Keratinocyte (primary cell): ENCODE data around the gene GALT. TPM values are rescaled to one million over a fixed set of nuclear protein-coding genes. Genes with fewer than 3 reads are reported as not detected.

Experiments
- DNase-seq: peaks from one replicate; pipeline ENCODE4 v3.0.0-alpha.2; 2011; ENCODE audit warnings: low read depth, missing footprints, low spot score
- FAIRE-seq: peaks from 2 replicates; lab custom pipeline; 2011; peaks lifted over from hg19 to GRCh38; lab: Jason Lieb, UNC
- H2AFZ ChIP-seq: 2 replicates; pipeline ENCODE4 v1.6.0; 2012; ENCODE audit warnings: low read length, control low read depth, inconsistent platforms; ENCODE audit not compliant: control insufficient read depth
- H3K27ac ChIP-seq: 2 replicates; pipeline ENCODE4 v1.5.1; 2011; ENCODE audit warnings: low read length; ENCODE audit not compliant: control insufficient read depth, insufficient read depth
- H3K27me3 ChIP-seq: 3 replicates; pipeline ENCODE4 v1.6.0; 2011; ENCODE audit warnings: low read length; ENCODE audit not compliant: control insufficient read depth, insufficient read depth; ENCODE audit errors: extremely low read depth
- H3K36me3 ChIP-seq, 2 experiments: 2 replicates in 1 of 2; 3 replicates in 1 of 2; pipeline ENCODE4 v1.5.1; 2011; ENCODE audit warnings: low read length in 2 of 2, mild to moderate bottlenecking in 1 of 2; ENCODE audit not compliant: control insufficient read depth in 2 of 2, insufficient read depth in 2 of 2; ENCODE audit errors: extremely low read depth in 1 of 2
- H3K4me1 ChIP-seq: 3 replicates; pipeline ENCODE4 v1.5.1; 2011; ENCODE audit warnings: low read length; ENCODE audit not compliant: control insufficient read depth, insufficient read depth; ENCODE audit errors: extremely low read depth
- H3K4me2 ChIP-seq: 3 replicates; pipeline ENCODE4 v1.6.0; 2011; ENCODE audit warnings: low read depth, low read length; ENCODE audit not compliant: control insufficient read depth, insufficient read depth; ENCODE audit errors: extremely low read depth
- H3K4me3 ChIP-seq, 3 experiments: fragments of 200-600 bp in 1 of 3; sonication (generic) in 1 of 3; 2 replicates in 2 of 3; 3 replicates in 1 of 3; pipeline ENCODE4 v1.5.1; 2011 to 2016; ENCODE audit warnings: low read length in 3 of 3, mild to moderate bottlenecking in 3 of 3, control low read depth in 2 of 3, inconsistent platforms in 1 of 3, low read depth in 1 of 3, mixed read lengths in 1 of 3, mixed run types in 1 of 3, moderate library complexity in 1 of 3; ENCODE audit not compliant: control insufficient read depth in 2 of 3, insufficient read depth in 2 of 3; ENCODE audit errors: extremely low read depth in 1 of 3
- H3K79me2 ChIP-seq: 2 replicates; pipeline ENCODE4 v1.6.0; 2012; ENCODE audit warnings: low read length; ENCODE audit not compliant: control insufficient read depth, insufficient read depth
- H3K9ac ChIP-seq: 3 replicates; pipeline ENCODE4 v1.6.0; 2011; ENCODE audit warnings: low read length; ENCODE audit not compliant: control insufficient read depth, insufficient read depth; ENCODE audit errors: extremely low read depth
- H3K9me1 ChIP-seq: 3 replicates; pipeline ENCODE4 v1.6.0; 2011; ENCODE audit warnings: low read length; ENCODE audit not compliant: control insufficient read depth, insufficient read depth; ENCODE audit errors: extremely low read depth
- H3K9me3 ChIP-seq: 2 replicates; pipeline ENCODE4 v1.5.1; 2012; ENCODE audit warnings: low read depth, low read length; ENCODE audit not compliant: control insufficient read depth
- H4K20me1 ChIP-seq: 3 replicates; pipeline ENCODE4 v1.6.0; 2011; ENCODE audit warnings: low read length; ENCODE audit not compliant: control insufficient read depth, insufficient read depth; ENCODE audit errors: extremely low read depth
- EZH2 ChIP-seq: IDR thresholded peaks from one replicate; pipeline ENCODE4 v1.6.1; 2012; ENCODE audit warnings: inconsistent platforms, mild to moderate bottlenecking, low read length, moderate library complexity
- dilution Hi-C: fragments of 300-500 bp; cut with MboI; formaldehyde crosslinking; loops from one replicate; pipeline ENCODE4 v1.7.0; 2020; ENCODE audit warnings: low sequenced_read_pairs; ENCODE audit not compliant: extremely low pct_ligation_motif_present
- polyA plus RNA-seq, 5 experiments: library from polyadenylated mRNA; depleted of rRNA in 3 of 5; stranded (reverse) in 3 of 5; stranded (forward) in 1 of 5; unstranded in 1 of 5; fragments of >200 nt; gene quantifications; 1 replicate in 1 of 5; 2 replicates in 3 of 5; 3 replicates in 1 of 5; pipeline versions ENCODE4 v1.2.1 to v1.2.3, GENCODE V29; 2011 to 2012; ENCODE audit warnings: missing spikeins in 2 of 5, low read depth in 1 of 5, low replicate concordance in 1 of 5
- TF ChIP-seq, protein P1 (sequence below), 3 experiments: IDR thresholded peaks in 1 of 3; conservative IDR thresholded peaks in 1 of 3; optimal IDR thresholded peaks in 1 of 3; 2 replicates in 2 of 3; 3 replicates in 1 of 3; pipeline versions ENCODE3 to v1.5.1; 2011; ENCODE audit warnings: low read length in 3 of 3, mild to moderate bottlenecking in 3 of 3, moderate library complexity in 2 of 3, control low read depth in 1 of 3, inconsistent platforms in 1 of 3; ENCODE audit not compliant: insufficient read depth in 2 of 3; ENCODE audit errors: extremely low read depth in 1 of 3

Gene GALT
- polyA plus RNA-seq, 1 donor (not counting 4 experiments of a cell fraction or from before 2014, with no cell fraction given): 30.8 TPM

DNA sequence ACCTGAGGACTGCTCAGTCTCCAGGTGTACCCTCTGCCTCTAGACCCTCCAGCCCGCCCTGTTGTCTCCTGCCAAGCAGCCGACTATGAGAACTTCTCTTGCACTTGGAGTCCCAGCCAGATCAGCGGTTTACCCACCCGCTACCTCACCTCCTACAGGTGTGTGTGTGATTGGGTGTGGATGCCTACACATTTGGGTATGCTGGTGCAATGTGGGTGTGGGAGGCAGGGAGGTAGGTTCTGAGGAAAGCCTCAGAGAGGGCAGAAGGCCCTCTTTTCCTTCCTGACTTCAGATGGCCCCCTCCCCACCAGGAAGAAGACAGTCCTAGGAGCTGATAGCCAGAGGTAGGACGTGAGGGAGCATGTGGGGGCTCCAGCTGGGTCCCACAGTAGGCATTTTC is 10.5 kb downstream of the GALT start:
- no peaks in the 10 kb centered on the region for H3K9me3 ChIP-seq
- H3K4me3 ChIP-seq: no peak overlapping the region
- no peak overlapping the region for H2AFZ ChIP-seq
- H3K27me3 ChIP-seq: peaks cover 5% of the 10 kb centered on the region
- H4K20me1 ChIP-seq: no peaks in the 10 kb centered on the region
- no peak overlapping the region for H3K27ac ChIP-seq
- peaks cover 35% of the 10 kb centered on the region for H3K4me1 ChIP-seq
- H3K79me2 ChIP-seq: no peaks in the 10 kb centered on the region
- no peak overlapping the region for H3K9ac ChIP-seq
- no peaks in the 10 kb centered on the region for H3K9me1 ChIP-seq
- TF ChIP-seq, protein P1, sequence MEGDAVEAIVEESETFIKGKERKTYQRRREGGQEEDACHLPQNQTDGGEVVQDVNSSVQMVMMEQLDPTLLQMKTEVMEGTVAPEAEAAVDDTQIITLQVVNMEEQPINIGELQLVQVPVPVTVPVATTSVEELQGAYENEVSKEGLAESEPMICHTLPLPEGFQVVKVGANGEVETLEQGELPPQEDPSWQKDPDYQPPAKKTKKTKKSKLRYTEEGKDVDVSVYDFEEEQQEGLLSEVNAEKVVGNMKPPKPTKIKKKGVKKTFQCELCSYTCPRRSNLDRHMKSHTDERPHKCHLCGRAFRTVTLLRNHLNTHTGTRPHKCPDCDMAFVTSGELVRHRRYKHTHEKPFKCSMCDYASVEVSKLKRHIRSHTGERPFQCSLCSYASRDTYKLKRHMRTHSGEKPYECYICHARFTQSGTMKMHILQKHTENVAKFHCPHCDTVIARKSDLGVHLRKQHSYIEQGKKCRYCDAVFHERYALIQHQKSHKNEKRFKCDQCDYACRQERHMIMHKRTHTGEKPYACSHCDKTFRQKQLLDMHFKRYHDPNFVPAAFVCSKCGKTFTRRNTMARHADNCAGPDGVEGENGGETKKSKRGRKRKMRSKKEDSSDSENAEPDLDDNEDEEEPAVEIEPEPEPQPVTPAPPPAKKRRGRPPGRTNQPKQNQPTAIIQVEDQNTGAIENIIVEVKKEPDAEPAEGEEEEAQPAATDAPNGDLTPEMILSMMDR (optimal IDR thresholded peaks at IDR 0.05 in 1 of 3, IDR thresholded peaks at IDR 0.05 in 1 of 3, conservative IDR thresholded peaks at IDR 0.05 in 1 of 3; ENCODE audit: extremely low read depth in 1 of 3, insufficient read depth in 2 of 3, low read length in 3 of 3): no peak
- TF ChIP-seq EZH2: no peak
- no peak for DNase-seq
- dilution Hi-C loops: no loop called here
- no peak overlapping the region for H3K4me2 ChIP-seq
- no peak for FAIRE-seq
- H3K36me3 ChIP-seq: no peaks in the 10 kb centered on the region

DNA sequence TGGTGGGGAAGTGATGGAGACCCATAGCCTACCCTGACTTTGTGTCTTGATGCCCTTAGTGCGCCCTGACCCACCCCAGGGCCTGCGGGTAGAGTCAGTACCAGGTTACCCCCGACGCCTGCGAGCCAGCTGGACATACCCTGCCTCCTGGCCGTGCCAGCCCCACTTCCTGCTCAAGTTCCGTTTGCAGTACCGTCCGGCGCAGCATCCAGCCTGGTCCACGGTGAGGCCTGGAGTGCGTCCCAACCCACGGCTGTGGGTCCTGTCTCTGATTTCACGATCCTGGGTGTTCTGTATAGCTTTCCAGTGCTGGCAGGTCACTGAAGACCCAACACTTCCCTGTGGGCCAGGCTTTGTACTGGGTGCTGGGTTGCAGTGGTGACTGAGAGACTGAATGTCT is 12.0 kb downstream of the GALT start:
- dilution Hi-C loops: no loop called here
- Histone ChIP-seq H3K9ac (no peak overlapping the region), H3K27me3 (peaks cover 5% of the 10 kb centered on the region), H3K4me3 (no peak overlapping the region), H3K27ac (no peak overlapping the region), H4K20me1 (no peaks in the 10 kb centered on the region), H2AFZ (no peak overlapping the region), H3K9me3 (no peaks in the 10 kb centered on the region), H3K36me3 (no peaks in the 10 kb centered on the region), H3K79me2 (no peaks in the 10 kb centered on the region), H3K4me2 (no peak overlapping the region), H3K9me1 (no peaks in the 10 kb centered on the region), H3K4me1 (peaks cover 38% of the 10 kb centered on the region)
- DNase-seq (no peak), FAIRE-seq (no peak)
- TF ChIP-seq, protein P1 (optimal IDR thresholded peaks at IDR 0.05 in 1 of 3, IDR thresholded peaks at IDR 0.05 in 1 of 3, conservative IDR thresholded peaks at IDR 0.05 in 1 of 3; ENCODE audit: extremely low read depth in 1 of 3, insufficient read depth in 2 of 3, low read length in 3 of 3): no peak
- no peak for TF ChIP-seq EZH2
